ENCODE results near the gene SLC10A7. TPM values are rescaled to one million over a fixed set of nuclear protein-coding genes. Genes with fewer than 3 reads are reported as not detected.

Gene SLC10A7
- polyA plus RNA-seq, 1 donor (not counting 4 experiments of a cell fraction or from before 2014, with no cell fraction given), result 12.7 TPM

DNA sequence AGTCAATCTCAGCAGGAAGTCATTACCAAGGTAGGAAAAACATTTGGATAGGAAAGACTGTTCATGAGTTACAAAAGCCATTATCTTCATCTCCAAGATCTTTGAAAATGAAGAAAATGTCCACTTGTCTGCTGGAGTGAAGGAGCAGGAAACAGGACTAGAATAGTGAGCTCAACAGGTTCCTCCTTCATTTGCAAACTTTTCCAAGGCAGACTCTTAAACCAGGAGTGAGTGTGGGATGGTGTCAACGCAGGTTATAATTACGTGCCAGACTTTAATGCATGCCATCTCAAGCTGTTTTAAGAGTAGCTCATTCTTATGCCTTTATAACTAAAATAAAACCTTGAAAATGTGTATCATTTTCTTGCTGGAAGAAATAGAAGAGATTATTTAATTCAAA, 310.9 kb downstream of the SLC10A7 start:
- no peaks in the 10 kb centered on the region for H3K79me2 ChIP-seq (ENCODE audit: control insufficient read depth, insufficient read depth, low read length)
- no peak overlapping the region for H3K27ac ChIP-seq (ENCODE audit: control insufficient read depth, insufficient read depth, low read length)
- FAIRE-seq, result no peak
- no peak overlapping the region for H2AFZ ChIP-seq (ENCODE audit: control insufficient read depth, low read length)
- no peaks in the 10 kb centered on the region for H3K36me3 ChIP-seq (ENCODE audit: control insufficient read depth in 2 of 2, extremely low read depth in 1 of 2, insufficient read depth in 2 of 2, low read length in 2 of 2)
- TF ChIP-seq EZH2 (IDR thresholded peaks at IDR 0.05; ENCODE audit: low read length), result no peak
- TF ChIP-seq, protein P1, sequence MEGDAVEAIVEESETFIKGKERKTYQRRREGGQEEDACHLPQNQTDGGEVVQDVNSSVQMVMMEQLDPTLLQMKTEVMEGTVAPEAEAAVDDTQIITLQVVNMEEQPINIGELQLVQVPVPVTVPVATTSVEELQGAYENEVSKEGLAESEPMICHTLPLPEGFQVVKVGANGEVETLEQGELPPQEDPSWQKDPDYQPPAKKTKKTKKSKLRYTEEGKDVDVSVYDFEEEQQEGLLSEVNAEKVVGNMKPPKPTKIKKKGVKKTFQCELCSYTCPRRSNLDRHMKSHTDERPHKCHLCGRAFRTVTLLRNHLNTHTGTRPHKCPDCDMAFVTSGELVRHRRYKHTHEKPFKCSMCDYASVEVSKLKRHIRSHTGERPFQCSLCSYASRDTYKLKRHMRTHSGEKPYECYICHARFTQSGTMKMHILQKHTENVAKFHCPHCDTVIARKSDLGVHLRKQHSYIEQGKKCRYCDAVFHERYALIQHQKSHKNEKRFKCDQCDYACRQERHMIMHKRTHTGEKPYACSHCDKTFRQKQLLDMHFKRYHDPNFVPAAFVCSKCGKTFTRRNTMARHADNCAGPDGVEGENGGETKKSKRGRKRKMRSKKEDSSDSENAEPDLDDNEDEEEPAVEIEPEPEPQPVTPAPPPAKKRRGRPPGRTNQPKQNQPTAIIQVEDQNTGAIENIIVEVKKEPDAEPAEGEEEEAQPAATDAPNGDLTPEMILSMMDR (optimal IDR thresholded peaks at IDR 0.05 in 1 of 3, IDR thresholded peaks at IDR 0.05 in 1 of 3, conservative IDR thresholded peaks at IDR 0.05 in 1 of 3; ENCODE audit: extremely low read depth in 1 of 3, insufficient read depth in 2 of 3, low read length in 3 of 3), result no peak
- H3K9me1 ChIP-seq (ENCODE audit: control insufficient read depth, extremely low read depth, insufficient read depth, low read length), result no peaks in the 10 kb centered on the region
- H3K9me3 ChIP-seq (ENCODE audit: control insufficient read depth, low read depth, low read length), result no peaks in the 10 kb centered on the region
- dilution Hi-C loops (cut with MboI; ENCODE audit: extremely low pct_ligation_motif_present, low sequenced_read_pairs), result no loop called here
- no peak overlapping the region for H3K4me2 ChIP-seq (ENCODE audit: control insufficient read depth, extremely low read depth, insufficient read depth, low read depth, low read length)
- H3K4me3 ChIP-seq (ENCODE audit: control insufficient read depth in 2 of 3, extremely low read depth in 1 of 3, insufficient read depth in 2 of 3, low read depth in 1 of 3, low read length in 3 of 3), result no peak overlapping the region
- no peak for DNase-seq (ENCODE audit: low read depth, low spot score)
- no peak overlapping the region for H3K9ac ChIP-seq (ENCODE audit: control insufficient read depth, extremely low read depth, insufficient read depth, low read length)
- no peaks in the 10 kb centered on the region for H3K27me3 ChIP-seq (ENCODE audit: control insufficient read depth, extremely low read depth, insufficient read depth, low read length)
- no peaks in the 10 kb centered on the region for H3K4me1 ChIP-seq (ENCODE audit: control insufficient read depth, extremely low read depth, insufficient read depth, low read length)
- H4K20me1 ChIP-seq (ENCODE audit: control insufficient read depth, extremely low read depth, insufficient read depth, low read length), result no peaks in the 10 kb centered on the region

DNA sequence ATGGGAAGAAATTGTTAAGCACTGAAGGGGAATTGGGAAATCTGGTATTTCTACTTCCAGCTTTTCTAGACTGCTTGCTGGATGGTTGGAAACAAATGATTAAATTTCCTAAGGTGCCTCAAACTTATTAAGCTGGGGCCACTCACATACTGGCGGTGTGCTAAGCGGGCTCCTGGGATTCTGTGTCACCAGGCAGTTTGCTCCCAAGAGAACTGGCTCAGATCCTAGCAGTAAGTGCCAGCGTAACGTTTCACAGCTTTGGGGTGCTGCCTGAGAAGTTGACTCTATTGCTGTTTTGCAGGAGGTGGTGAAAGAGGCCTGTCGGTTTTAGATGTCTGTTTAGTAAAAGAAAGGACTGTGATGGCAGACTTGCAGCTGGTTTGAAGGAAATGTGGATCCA, 314.3 kb downstream of the SLC10A7 start:
- H3K4me3 ChIP-seq (ENCODE audit: control insufficient read depth in 2 of 3, extremely low read depth in 1 of 3, insufficient read depth in 2 of 3, low read depth in 1 of 3, low read length in 3 of 3), result no peak overlapping the region

More for the DNA sequence above, 314.3 kb downstream of the SLC10A7 start:
- Histone ChIP-seq H3K4me1 (ENCODE audit: control insufficient read depth, extremely low read depth, insufficient read depth, low read length) (no peaks in the 10 kb centered on the region), H3K9ac (ENCODE audit: control insufficient read depth, extremely low read depth, insufficient read depth, low read length) (no peak overlapping the region), H3K36me3 (ENCODE audit: control insufficient read depth in 2 of 2, extremely low read depth in 1 of 2, insufficient read depth in 2 of 2, low read length in 2 of 2) (no peaks in the 10 kb centered on the region), H2AFZ (ENCODE audit: control insufficient read depth, low read length) (no peak overlapping the region), H3K27me3 (ENCODE audit: control insufficient read depth, extremely low read depth, insufficient read depth, low read length) (no peaks in the 10 kb centered on the region), H3K9me1 (ENCODE audit: control insufficient read depth, extremely low read depth, insufficient read depth, low read length) (no peaks in the 10 kb centered on the region), H4K20me1 (ENCODE audit: control insufficient read depth, extremely low read depth, insufficient read depth, low read length) (no peaks in the 10 kb centered on the region), H3K9me3 (ENCODE audit: control insufficient read depth, low read depth, low read length) (no peaks in the 10 kb centered on the region), H3K79me2 (ENCODE audit: control insufficient read depth, insufficient read depth, low read length) (no peaks in the 10 kb centered on the region), H3K4me2 (ENCODE audit: control insufficient read depth, extremely low read depth, insufficient read depth, low read depth, low read length) (no peak overlapping the region), H3K27ac (ENCODE audit: control insufficient read depth, insufficient read depth, low read length) (no peak overlapping the region)
- no peak for FAIRE-seq
- no peak for DNase-seq (ENCODE audit: low read depth, low spot score)
- dilution Hi-C loops (cut with MboI; ENCODE audit: extremely low pct_ligation_motif_present, low sequenced_read_pairs), result no loop called here
- TF ChIP-seq, protein P1 (optimal IDR thresholded peaks at IDR 0.05 in 1 of 3, IDR thresholded peaks at IDR 0.05 in 1 of 3, conservative IDR thresholded peaks at IDR 0.05 in 1 of 3; ENCODE audit: extremely low read depth in 1 of 3, insufficient read depth in 2 of 3, low read length in 3 of 3), result no peak
- no peak for TF ChIP-seq EZH2 (IDR thresholded peaks at IDR 0.05; ENCODE audit: low read length)

Small RNA genes within 50 kb of the gene (small RNA-seq; reads per million reads assigned to genes)
- gene MIR7849 (ENCODE audit: insufficient read length in 3 of 3, low read depth in 3 of 3, low replicate concordance in 1 of 3), result 0 reads per million in 3 experiments

Other genes with a start within 250 kb of the SLC10A7 start
- gene POU4F2, start 117.0 kb upstream of the SLC10A7 start, polyA plus RNA-seq, result not detected in 3 replicates

Data from keratinocyte (primary cell).